ENCODE results near the gene RHBDL1. TPM values are rescaled to one million over a fixed set of nuclear protein-coding genes. Genes with fewer than 3 reads are reported as not detected.

Gene RHBDL1
- total and polyA plus RNA-seq, 4 donors, result 0.35 to 0.84 (median 0.70) TPM

DNA sequence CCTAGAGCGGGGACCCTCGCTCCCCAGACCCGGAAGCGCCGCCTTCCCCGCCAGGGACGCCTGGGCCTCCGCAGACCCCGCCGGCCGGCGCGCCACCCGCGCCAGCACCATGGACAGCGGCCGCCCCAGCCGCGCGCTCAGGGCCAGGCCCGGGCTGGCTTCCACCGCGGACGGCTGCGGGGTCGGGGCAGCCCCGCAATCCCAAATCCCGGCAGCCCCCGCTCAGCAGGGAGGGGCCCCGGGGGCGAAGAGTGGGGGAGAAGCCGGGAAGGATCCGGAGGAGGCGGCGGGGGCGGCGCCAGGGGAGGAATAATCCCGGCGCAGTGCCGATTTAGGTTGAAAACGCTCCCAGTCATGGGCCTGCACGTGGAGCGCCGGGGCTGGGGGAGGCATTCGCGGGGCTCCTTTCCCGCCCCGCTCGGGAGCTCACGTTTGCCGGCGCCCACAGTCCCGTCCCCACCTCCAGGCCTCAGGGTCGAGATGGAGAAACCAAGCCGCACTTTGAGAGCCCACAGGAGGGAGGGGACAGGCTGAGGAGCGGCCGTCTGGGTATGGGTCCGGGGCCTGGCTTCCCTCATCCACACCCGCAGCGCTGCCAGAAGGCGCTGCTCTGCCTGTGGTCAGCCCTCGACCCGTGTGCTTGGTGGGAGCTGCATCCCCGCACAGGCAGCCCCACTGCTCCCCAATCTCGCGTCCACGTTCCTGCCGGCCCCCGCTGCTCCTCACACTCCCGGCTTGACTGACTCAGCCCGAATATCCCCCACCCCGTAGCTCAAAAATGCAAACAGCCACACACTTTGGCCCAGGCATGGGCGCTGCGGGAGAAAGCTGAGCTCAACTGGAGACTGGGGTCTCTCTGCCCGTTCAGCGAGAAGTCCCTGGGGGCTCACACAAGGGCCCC is 25.5 kb downstream of the RHBDL1 start:
- H3K27me3 ChIP-seq (ENCODE audit: control insufficient read depth in 4 of 4, insufficient read depth in 4 of 4, low read length in 3 of 4), result peaks cover 2 to 20% (median 7%) of the 10 kb centered on the region in 4 donors
- peaks cover 0 to 3% (median 0%) of the 10 kb centered on the region in 4 donors for H3K4me1 ChIP-seq (ENCODE audit: control insufficient read depth in 4 of 4, insufficient read depth in 4 of 4, low read length in 3 of 4)
- no peak overlapping the region for H3K9ac ChIP-seq (ENCODE audit: low read depth in 1 of 2, low read length in 2 of 2)
- TF ChIP-seq, protein P1, sequence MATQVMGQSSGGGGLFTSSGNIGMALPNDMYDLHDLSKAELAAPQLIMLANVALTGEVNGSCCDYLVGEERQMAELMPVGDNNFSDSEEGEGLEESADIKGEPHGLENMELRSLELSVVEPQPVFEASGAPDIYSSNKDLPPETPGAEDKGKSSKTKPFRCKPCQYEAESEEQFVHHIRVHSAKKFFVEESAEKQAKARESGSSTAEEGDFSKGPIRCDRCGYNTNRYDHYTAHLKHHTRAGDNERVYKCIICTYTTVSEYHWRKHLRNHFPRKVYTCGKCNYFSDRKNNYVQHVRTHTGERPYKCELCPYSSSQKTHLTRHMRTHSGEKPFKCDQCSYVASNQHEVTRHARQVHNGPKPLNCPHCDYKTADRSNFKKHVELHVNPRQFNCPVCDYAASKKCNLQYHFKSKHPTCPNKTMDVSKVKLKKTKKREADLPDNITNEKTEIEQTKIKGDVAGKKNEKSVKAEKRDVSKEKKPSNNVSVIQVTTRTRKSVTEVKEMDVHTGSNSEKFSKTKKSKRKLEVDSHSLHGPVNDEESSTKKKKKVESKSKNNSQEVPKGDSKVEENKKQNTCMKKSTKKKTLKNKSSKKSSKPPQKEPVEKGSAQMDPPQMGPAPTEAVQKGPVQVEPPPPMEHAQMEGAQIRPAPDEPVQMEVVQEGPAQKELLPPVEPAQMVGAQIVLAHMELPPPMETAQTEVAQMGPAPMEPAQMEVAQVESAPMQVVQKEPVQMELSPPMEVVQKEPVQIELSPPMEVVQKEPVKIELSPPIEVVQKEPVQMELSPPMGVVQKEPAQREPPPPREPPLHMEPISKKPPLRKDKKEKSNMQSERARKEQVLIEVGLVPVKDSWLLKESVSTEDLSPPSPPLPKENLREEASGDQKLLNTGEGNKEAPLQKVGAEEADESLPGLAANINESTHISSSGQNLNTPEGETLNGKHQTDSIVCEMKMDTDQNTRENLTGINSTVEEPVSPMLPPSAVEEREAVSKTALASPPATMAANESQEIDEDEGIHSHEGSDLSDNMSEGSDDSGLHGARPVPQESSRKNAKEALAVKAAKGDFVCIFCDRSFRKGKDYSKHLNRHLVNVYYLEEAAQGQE (IDR thresholded peaks at IDR 0.05), result peak; percentile 96
- TF ChIP-seq FOXA1 (IDR thresholded peaks at IDR 0.05), result no peak
- no peaks in the 10 kb centered on the region for H3K36me3 ChIP-seq (ENCODE audit: control insufficient read depth in 4 of 4, insufficient read depth in 3 of 4, low read depth in 1 of 4, low read length in 3 of 4)
- H3K9me3 ChIP-seq (ENCODE audit: control insufficient read depth in 4 of 4, low read length in 3 of 4), result no peaks in the 10 kb centered on the region
- no peak overlapping the region for H3K27ac ChIP-seq (ENCODE audit: low read depth in 1 of 2, low read length in 2 of 2)
- DNase-seq (ENCODE audit: low spot score), result peak; percentile 60
- H3K4me3 ChIP-seq (ENCODE audit: low read depth in 1 of 3, low read length in 3 of 3), result no peak overlapping the region
- WGBS, result 9% methylated on average over 76 of the region's 76 CpGs

DNA sequence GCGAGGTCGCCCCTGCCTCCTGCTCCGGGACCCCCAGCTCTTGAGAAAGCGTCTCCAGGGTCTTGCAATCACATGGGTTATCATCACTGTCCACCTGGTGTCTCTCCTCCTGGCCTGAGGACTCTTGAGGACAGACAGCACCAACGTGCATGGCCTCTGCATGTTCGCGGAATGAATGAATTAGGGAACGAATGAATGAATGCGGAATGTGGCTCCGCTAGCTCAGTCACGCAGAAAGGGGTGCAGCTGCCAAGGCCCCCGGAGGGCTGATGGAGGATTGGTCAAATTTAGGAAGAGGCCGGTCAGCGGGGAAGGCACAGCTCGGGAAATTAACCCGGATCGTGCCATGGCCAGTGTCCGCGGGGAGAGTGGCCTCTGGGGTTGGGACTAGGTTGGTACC is 26.9 kb downstream of the RHBDL1 start:
- peaks cover 2 to 21% (median 9%) of the 10 kb centered on the region in 4 donors for H3K27me3 ChIP-seq (ENCODE audit: control insufficient read depth in 4 of 4, insufficient read depth in 4 of 4, low read length in 3 of 4)
- no peak overlapping the region for H3K9ac ChIP-seq (ENCODE audit: low read depth in 1 of 2, low read length in 2 of 2)
- H3K4me1 ChIP-seq (ENCODE audit: control insufficient read depth in 4 of 4, insufficient read depth in 4 of 4, low read length in 3 of 4), result peaks cover 0 to 3% (median 0%) of the 10 kb centered on the region in 4 donors
- no peaks in the 10 kb centered on the region for H3K36me3 ChIP-seq (ENCODE audit: control insufficient read depth in 4 of 4, insufficient read depth in 3 of 4, low read depth in 1 of 4, low read length in 3 of 4)
- no peak overlapping the region for H3K27ac ChIP-seq (ENCODE audit: low read depth in 1 of 2, low read length in 2 of 2)
- no peak overlapping the region for H3K4me3 ChIP-seq (ENCODE audit: low read depth in 1 of 3, low read length in 3 of 3)
- no peaks in the 10 kb centered on the region for H3K9me3 ChIP-seq (ENCODE audit: control insufficient read depth in 4 of 4, low read length in 3 of 4)
- WGBS, result 81% methylated on average over 19 of the region's 19 CpGs
- TF ChIP-seq SP1 (IDR thresholded peaks at IDR 0.05) (no peak), HNF4A (conservative IDR thresholded peaks at IDR 0.05) (no peak), FOXA1 (IDR thresholded peaks at IDR 0.05) (no peak), NR2F2 (IDR thresholded peaks at IDR 0.05) (no peak), JUND (IDR thresholded peaks at IDR 0.05) (no peak), GABPA (IDR thresholded peaks at IDR 0.05 in 1 of 2, conservative IDR thresholded peaks at IDR 0.05 in 1 of 2) (no peak), FOXA2 (IDR thresholded peaks at IDR 0.05) (no peak), RAD21 (IDR thresholded peaks at IDR 0.05) (no peak), RXRA (IDR thresholded peaks at IDR 0.05) (no peak)
- TF ChIP-seq, protein P2, sequence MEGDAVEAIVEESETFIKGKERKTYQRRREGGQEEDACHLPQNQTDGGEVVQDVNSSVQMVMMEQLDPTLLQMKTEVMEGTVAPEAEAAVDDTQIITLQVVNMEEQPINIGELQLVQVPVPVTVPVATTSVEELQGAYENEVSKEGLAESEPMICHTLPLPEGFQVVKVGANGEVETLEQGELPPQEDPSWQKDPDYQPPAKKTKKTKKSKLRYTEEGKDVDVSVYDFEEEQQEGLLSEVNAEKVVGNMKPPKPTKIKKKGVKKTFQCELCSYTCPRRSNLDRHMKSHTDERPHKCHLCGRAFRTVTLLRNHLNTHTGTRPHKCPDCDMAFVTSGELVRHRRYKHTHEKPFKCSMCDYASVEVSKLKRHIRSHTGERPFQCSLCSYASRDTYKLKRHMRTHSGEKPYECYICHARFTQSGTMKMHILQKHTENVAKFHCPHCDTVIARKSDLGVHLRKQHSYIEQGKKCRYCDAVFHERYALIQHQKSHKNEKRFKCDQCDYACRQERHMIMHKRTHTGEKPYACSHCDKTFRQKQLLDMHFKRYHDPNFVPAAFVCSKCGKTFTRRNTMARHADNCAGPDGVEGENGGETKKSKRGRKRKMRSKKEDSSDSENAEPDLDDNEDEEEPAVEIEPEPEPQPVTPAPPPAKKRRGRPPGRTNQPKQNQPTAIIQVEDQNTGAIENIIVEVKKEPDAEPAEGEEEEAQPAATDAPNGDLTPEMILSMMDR (IDR thresholded peaks at IDR 0.05; ENCODE audit: low read depth, low read length, missing input control), result no peak
- TF ChIP-seq, protein P3, sequence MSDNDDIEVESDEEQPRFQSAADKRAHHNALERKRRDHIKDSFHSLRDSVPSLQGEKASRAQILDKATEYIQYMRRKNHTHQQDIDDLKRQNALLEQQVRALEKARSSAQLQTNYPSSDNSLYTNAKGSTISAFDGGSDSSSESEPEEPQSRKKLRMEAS (IDR thresholded peaks at IDR 0.05), result no peak
- TF ChIP-seq, protein P4, sequence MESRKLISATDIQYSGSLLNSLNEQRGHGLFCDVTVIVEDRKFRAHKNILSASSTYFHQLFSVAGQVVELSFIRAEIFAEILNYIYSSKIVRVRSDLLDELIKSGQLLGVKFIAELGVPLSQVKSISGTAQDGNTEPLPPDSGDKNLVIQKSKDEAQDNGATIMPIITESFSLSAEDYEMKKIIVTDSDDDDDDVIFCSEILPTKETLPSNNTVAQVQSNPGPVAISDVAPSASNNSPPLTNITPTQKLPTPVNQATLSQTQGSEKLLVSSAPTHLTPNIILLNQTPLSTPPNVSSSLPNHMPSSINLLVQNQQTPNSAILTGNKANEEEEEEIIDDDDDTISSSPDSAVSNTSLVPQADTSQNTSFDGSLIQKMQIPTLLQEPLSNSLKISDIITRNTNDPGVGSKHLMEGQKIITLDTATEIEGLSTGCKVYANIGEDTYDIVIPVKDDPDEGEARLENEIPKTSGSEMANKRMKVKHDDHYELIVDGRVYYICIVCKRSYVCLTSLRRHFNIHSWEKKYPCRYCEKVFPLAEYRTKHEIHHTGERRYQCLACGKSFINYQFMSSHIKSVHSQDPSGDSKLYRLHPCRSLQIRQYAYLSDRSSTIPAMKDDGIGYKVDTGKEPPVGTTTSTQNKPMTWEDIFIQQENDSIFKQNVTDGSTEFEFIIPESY (IDR thresholded peaks at IDR 0.05), result no peak
- DNase-seq (ENCODE audit: low spot score), result no peak

All from liver (tissue), 9 donors.